Ishikawa (cell line): ENCODE results near the gene PPIB.

Experiments
- CEBPB ChIP-seq: IDR thresholded peaks from 2 replicates; pipeline ENCODE4 v1.6.1; 2012
- CREB1 ChIP-seq: IDR thresholded peaks from 2 replicates; pipeline ENCODE4 v1.6.1; 2012; ENCODE audit warnings: low read depth
- EGR1 ChIP-seq: IDR thresholded peaks from 2 replicates; pipeline ENCODE4 v1.6.1; 2012
- EP300 ChIP-seq: IDR thresholded peaks from 2 replicates; pipeline ENCODE4 v1.6.1; 2012; ENCODE audit warnings: borderline replicate concordance
- FOXM1 ChIP-seq: IDR thresholded peaks from 2 replicates; pipeline ENCODE4 v1.6.1; 2012; ENCODE audit warnings: low read depth, borderline replicate concordance
- MAX ChIP-seq: IDR thresholded peaks from 2 replicates; pipeline ENCODE4 v1.6.1; 2012
- NFIC ChIP-seq: IDR thresholded peaks from 2 replicates; pipeline ENCODE4 v1.6.1; 2012
- RAD21 ChIP-seq: IDR thresholded peaks from 2 replicates; pipeline ENCODE4 v1.6.1; 2012; ENCODE audit warnings: low read depth
- REST ChIP-seq: IDR thresholded peaks from 2 replicates; pipeline ENCODE4 v1.6.1; 2012; ENCODE audit warnings: low read depth, mild to moderate bottlenecking
- TAF1 ChIP-seq: IDR thresholded peaks from 2 replicates; pipeline ENCODE4 v1.6.1; 2012; ENCODE audit warnings: low read depth, mild to moderate bottlenecking
- TCF12 ChIP-seq: IDR thresholded peaks from 2 replicates; pipeline ENCODE4 v1.6.1; 2012; ENCODE audit warnings: low read depth
- TEAD4 ChIP-seq: IDR thresholded peaks from 2 replicates; pipeline ENCODE4 v1.6.1; 2012
- USF1 ChIP-seq: IDR thresholded peaks from 2 replicates; pipeline ENCODE4 v1.6.1; 2012
- YY1 ChIP-seq: IDR thresholded peaks from 2 replicates; pipeline ENCODE4 v1.6.1; 2012; ENCODE audit warnings: low read depth
- ZBTB7A ChIP-seq: IDR thresholded peaks from 2 replicates; pipeline ENCODE4 v1.6.1; 2012; ENCODE audit warnings: low read depth

PPIB gene

GRCh38 chr15:64148168-64148567 is 14.7 kb downstream of the PPIB start:
- TF ChIP-seq USF1 (no peak), TAF1 (no peak), MAX (no peak), RAD21 (no peak), CREB1 (no peak), CEBPB (no peak), YY1 (no peak), TCF12 (no peak), EP300 (no peak), REST (no peak), ZBTB7A (no peak), TEAD4 (no peak), EGR1 (no peak), FOXM1 (no peak), NFIC (no peak)

GRCh38 chr15:64146885-64147681 is 15.7 kb downstream of the PPIB start:
- no peak for TF ChIP-seq YY1
- TF ChIP-seq TAF1, result no peak
- no peak for TF ChIP-seq ZBTB7A
- TF ChIP-seq FOXM1, result no peak
- no peak for TF ChIP-seq TEAD4

GRCh38 chr15:64146520-64146884 is 16.3 kb downstream of the PPIB start:
- no peak for TF ChIP-seq MAX
- no peak for TF ChIP-seq EP300
- no peak for TF ChIP-seq RAD21

- TF ChIP-seq RAD21, result no peak
- no peak for TF ChIP-seq CREB1
- no peak for TF ChIP-seq MAX
- TF ChIP-seq EP300, result no peak
- no peak for TF ChIP-seq REST
- no peak for TF ChIP-seq TAF1
- TF ChIP-seq CEBPB, result no peak
- TF ChIP-seq ZBTB7A, result no peak
- TF ChIP-seq EGR1, result no peak
- TF ChIP-seq TCF12, result no peak
- TF ChIP-seq TEAD4, result no peak
- no peak for TF ChIP-seq YY1
- no peak for TF ChIP-seq USF1
- TF ChIP-seq FOXM1, result no peak
- TF ChIP-seq NFIC, result no peak
Measured at GRCh38 chr15:64146041-64146440, 16.8 kb downstream of the PPIB start.

GRCh38 chr15:64144565-64145281 is 18.1 kb downstream of the PPIB start:
- no peak for TF ChIP-seq TCF12
- TF ChIP-seq CEBPB, result no peak
- TF ChIP-seq FOXM1, result no peak
- TF ChIP-seq REST, result no peak
- TF ChIP-seq TEAD4, result no peak
- TF ChIP-seq ZBTB7A, result no peak
